ENCODE data around the gene PCDHGC3.

PCDHGC3 gene

DNA sequence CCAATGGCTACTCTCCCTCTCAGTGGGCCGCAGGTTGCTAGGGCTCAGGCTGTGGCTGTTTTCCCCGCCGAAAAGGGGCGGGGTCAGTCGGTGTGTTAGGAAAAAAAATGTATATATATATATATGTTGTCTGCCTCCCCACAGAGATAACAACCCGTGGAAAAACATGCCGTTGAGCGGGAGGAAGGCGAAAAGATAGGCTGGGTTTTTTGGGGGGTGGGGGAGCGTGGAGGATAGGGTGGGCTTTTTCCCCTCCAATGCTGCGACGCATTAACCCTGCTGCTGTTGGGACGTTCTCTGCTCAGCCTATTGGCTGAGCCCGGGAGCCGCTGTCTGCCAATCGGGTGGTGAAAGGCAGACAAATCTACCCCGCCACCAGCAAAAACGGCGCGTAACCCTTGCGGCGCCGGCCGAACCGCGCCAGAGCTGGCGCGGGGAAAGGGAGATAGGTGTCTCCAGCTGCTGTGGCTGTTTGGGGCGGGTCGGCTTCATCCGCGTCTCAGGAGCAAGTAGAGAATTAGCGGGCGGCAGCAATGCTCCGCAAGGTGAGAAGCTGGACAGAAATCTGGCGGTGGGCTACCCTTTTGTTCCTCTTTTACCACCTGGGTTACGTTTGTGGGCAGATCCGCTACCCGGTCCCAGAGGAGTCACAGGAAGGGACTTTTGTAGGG, 9.0 kb downstream of the PCDHGC3 start, which contains the start of gene PCDHGC4:
Gene PCDHGC4 (plus strand): TSS at position 390 of the 671 bp plus-strand sequence. CDS start 144 bp downstream, at position 534.
- no peak within 1 kb of the TSS for H3K4me3 ChIP-seq (ENCODE audit: low read depth, low read length)
- no peak for TF ChIP-seq CTCF (IDR thresholded peaks at IDR 0.05; ENCODE audit: control insufficient read depth, extremely low read depth, insufficient read depth)
- no peak for DNase-seq (ENCODE audit: low read depth)

GRCh38 chr5:141485321-141486055, 9.7 kb downstream of the PCDHGC3 start:
- DNase-seq (ENCODE audit: low read depth), result no peak
- TF ChIP-seq CTCF (IDR thresholded peaks at IDR 0.05; ENCODE audit: control insufficient read depth, extremely low read depth, insufficient read depth), result no peak
- H3K4me3 ChIP-seq (ENCODE audit: low read depth, low read length), result no peak overlapping the region

GRCh38 chr5:141486091-141486490, 10.3 kb downstream of the PCDHGC3 start:
- H3K4me3 ChIP-seq (ENCODE audit: low read depth, low read length), result no peak overlapping the region
- DNase-seq (ENCODE audit: low read depth), result no peak
- TF ChIP-seq CTCF (IDR thresholded peaks at IDR 0.05; ENCODE audit: control insufficient read depth, extremely low read depth, insufficient read depth), result no peak

DNA sequence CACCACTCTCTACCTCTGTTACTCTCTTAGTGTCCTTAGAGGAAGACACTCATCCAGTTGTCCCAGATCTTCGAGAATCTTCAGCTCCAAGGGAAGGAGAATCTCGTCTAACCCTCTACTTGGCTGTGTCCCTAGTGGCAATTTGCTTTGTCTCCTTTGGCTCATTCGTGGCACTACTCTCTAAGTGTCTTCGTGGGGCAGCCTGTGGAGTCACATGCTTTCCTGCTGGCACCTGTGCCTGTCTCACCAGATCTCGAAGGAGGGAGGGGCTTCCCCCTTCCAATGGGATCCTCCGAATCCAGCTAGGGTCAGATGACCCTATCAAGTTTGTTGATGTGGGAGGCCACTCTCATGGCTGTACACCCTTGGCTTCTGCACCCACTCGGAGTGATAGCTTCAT, 11.4 kb downstream of the PCDHGC3 start:
- no peak for DNase-seq (ENCODE audit: low read depth)
- no peak for TF ChIP-seq CTCF (IDR thresholded peaks at IDR 0.05; ENCODE audit: control insufficient read depth, extremely low read depth, insufficient read depth)
- H3K4me3 ChIP-seq (ENCODE audit: low read depth, low read length), result no peak overlapping the region

DNA sequence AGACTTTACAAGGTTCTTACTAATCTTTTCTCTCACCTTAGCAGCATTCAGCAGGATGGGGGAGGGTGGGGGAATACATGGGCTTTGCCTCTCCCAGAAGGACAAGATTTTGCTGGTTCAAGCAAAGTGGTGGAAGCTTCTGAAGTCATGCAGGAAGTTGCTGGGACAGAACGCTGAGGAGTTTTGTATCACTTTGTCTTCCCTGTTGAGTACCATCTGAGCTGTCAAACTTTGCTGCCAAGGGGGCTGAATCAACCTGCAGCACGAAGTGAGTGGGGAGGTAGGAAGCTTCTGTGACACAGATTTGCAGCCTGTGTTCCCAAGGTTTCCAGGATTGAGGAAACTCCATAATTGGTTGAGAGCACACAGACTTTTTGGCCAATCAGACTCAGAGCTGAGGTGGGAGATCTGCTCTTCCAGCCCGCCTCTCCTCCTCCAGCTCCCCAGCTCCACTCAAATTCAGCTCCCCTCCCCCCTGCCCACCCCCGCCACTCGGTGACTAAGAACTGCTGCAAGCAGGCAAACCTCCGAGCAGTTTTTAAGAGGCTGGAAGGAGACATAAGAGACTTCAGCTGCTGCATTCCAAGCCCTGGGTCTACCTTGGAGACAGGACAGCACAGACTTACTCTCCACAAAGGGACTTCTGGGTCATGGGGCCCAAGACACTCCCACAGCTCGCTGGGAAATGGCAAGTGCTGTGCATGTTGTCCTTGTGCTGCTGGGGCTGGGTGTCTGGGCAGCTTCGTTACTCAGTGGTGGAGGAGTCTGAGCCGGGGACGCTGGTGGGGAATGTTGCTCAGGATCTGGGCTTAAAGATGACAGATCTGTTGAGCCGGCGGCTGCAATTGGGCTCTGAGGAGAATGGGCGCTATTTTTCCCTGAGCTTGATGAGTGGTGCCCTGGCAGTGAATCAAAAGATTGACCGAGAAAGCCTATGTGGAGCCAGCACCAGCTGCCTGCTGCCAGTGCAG, 13.1 kb downstream of the PCDHGC3 start, which contains the start of gene PCDHGC5:
Gene PCDHGC5 (plus strand): TSS at position 491 of the 971 bp plus-strand sequence. CDS start 160 bp downstream, at position 651.
- H3K4me3 ChIP-seq (ENCODE audit: low read depth, low read length), result no peak within 1 kb of the TSS
- no peak for TF ChIP-seq CTCF (IDR thresholded peaks at IDR 0.05; ENCODE audit: control insufficient read depth, extremely low read depth, insufficient read depth)
- no peak for DNase-seq (ENCODE audit: low read depth)

- no peak for TF ChIP-seq CTCF (IDR thresholded peaks at IDR 0.05; ENCODE audit: control insufficient read depth, extremely low read depth, insufficient read depth)
- no peak for DNase-seq (ENCODE audit: low read depth)
- H3K4me3 ChIP-seq (ENCODE audit: low read depth, low read length), result no peak overlapping the region
Measured at GRCh38 chr5:141489841-141490240, 14.1 kb downstream of the PCDHGC3 start.
